Esophagus muscularis mucosa (tissue), 4 donors: Measurements from ENCODE around the gene CTSH.

Source experiments
- EP300 ChIP-seq: sonication (generic); formaldehyde crosslinking; IDR thresholded peaks from one replicate; pipeline ENCODE4 v1.6.1; 2017; ENCODE audit warnings: antibody characterized with exemption
- POLR2A ChIP-seq: fragments of 450-650 bp; IDR thresholded peaks from one replicate; pipeline ENCODE4 v1.6.1; 2017; ENCODE audit warnings: antibody characterized with exemption, moderate library complexity, mild to moderate bottlenecking, low read depth
- TF ChIP-seq, protein P1 (sequence below), 3 experiments: fragments of 200-600 bp in 2 of 3; fragments of 450-650 bp in 1 of 3; sonication (generic) in 2 of 3; IDR thresholded peaks; one replicate each; pipeline ENCODE4 v1.5.1; 2017 to 2019; ENCODE audit warnings: antibody characterized with exemption in 3 of 3, mild to moderate bottlenecking in 2 of 3, moderate library complexity in 1 of 3

DNA sequence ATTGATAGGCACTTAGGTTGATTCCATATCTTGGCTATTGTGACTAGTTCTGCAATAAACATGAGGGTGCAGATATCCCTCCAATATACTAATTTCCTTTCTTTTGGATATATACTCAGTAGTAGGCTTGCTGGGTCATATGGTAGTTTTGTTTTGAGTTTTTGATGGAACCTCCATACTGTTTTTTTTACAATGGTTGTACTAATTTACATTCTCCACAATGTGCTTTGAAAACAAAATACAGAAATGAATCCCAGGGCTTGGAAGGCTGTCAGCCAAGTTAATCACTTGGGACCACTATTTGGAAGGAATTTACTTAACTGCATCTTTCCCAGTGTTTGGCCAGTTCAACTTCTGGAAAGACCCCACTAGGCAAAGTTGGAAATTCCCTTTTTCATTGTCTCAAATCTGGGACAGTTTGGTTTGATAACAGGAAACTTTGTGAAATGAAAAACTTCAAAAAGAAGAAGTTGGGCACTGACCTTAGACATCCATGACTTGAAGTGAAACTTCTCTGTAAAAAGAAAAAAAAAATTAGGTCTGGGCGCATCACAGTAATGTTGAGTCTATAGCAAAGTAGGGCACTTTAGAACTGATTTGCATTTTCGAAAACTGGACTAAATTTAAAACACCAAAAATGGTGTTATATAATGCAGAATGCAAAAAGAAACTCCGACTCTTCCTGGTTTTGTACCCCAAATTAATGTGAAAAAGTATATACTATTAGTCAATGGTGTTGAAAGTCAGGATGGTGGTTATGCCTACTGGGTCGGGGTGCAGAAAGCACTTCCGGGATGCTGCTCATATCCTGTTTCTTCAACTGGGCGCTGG lies 6.0 kb downstream of the CTSH start:
- TF ChIP-seq, protein P1, sequence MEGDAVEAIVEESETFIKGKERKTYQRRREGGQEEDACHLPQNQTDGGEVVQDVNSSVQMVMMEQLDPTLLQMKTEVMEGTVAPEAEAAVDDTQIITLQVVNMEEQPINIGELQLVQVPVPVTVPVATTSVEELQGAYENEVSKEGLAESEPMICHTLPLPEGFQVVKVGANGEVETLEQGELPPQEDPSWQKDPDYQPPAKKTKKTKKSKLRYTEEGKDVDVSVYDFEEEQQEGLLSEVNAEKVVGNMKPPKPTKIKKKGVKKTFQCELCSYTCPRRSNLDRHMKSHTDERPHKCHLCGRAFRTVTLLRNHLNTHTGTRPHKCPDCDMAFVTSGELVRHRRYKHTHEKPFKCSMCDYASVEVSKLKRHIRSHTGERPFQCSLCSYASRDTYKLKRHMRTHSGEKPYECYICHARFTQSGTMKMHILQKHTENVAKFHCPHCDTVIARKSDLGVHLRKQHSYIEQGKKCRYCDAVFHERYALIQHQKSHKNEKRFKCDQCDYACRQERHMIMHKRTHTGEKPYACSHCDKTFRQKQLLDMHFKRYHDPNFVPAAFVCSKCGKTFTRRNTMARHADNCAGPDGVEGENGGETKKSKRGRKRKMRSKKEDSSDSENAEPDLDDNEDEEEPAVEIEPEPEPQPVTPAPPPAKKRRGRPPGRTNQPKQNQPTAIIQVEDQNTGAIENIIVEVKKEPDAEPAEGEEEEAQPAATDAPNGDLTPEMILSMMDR (IDR thresholded peaks at IDR 0.05) = no peak
- TF ChIP-seq EP300 (no peak), POLR2A (no peak)
